Heart left ventricle (tissue), 16 donors: ENCODE data around the gene B4GALT5. TPM values are rescaled to one million over a fixed set of nuclear protein-coding genes. Genes with fewer than 3 reads are reported as not detected.

Experiments used
- ATAC-seq, 4 donors: fragments of 200-7000 bp; cut with Tn5 transposase; one replicate each; pipeline ENCODE4 v1.9.1; 2020 to 2022; ENCODE audit warnings: moderate library complexity in 4 of 4, mild to moderate bottlenecking in 3 of 4, moderate number of reproducible peaks in 1 of 4
- DNase-seq, 5 donors: peaks; one replicate each; pipeline ENCODE4 v3.0.0-alpha.2; 2020
- H3K27ac ChIP-seq, 12 donors: fragments of 200-600 bp; sonication (generic) in 4 of 12; one replicate each; pipeline versions ENCODE4 v1.5.0 to v1.8.0; 2016 to 2022; ENCODE audit warnings: mild to moderate bottlenecking in 2 of 12
- H3K27me3 ChIP-seq, 9 donors: fragments of 200-600 bp; sonication (generic) in 2 of 9; one replicate each; pipeline versions ENCODE4 v1.5.1 to v1.8.0; 2016 to 2022; ENCODE audit warnings: mild to moderate bottlenecking in 3 of 9
- H3K36me3 ChIP-seq, 9 donors: fragments of 200-600 bp; sonication (generic) in 2 of 9; one replicate each; pipeline versions ENCODE4 v1.5.0 to v1.8.0; 2018 to 2022; ENCODE audit warnings: mild to moderate bottlenecking in 2 of 9
- H3K4me1 ChIP-seq, 12 donors: fragments of 200-600 bp; sonication (generic) in 4 of 12; one replicate each; pipeline versions ENCODE4 v1.5.0 to v1.8.0; 2016 to 2022; ENCODE audit warnings: mild to moderate bottlenecking in 3 of 12
- H3K4me3 ChIP-seq, 12 donors: fragments of 200-600 bp; sonication (generic) in 4 of 12; one replicate each; pipeline versions ENCODE4 v1.5.0 to v1.8.0; 2017 to 2022; ENCODE audit warnings: mild to moderate bottlenecking in 9 of 12, moderate library complexity in 4 of 12
- H3K9me3 ChIP-seq, 12 donors: fragments of 200-600 bp; sonication (generic) in 4 of 12; one replicate each; pipeline versions ENCODE4 v1.5.0 to v1.8.0; 2016 to 2022; ENCODE audit warnings: mild to moderate bottlenecking in 1 of 12
- CTCF ChIP-seq, 12 donors: fragments of 200-600 bp; sonication (generic) in 4 of 12; IDR thresholded peaks; one replicate each; pipeline versions ENCODE4 v1.5.0 to v1.8.0; 2018 to 2022; ENCODE audit warnings: antibody characterized with exemption in 12 of 12, mild to moderate bottlenecking in 5 of 12
- POLR2A ChIP-seq, 2 donors: fragments of 450-650 bp; IDR thresholded peaks; one replicate each; pipeline ENCODE4 v1.6.1; 2017; ENCODE audit warnings: antibody characterized with exemption in 2 of 2, mild to moderate bottlenecking in 2 of 2, moderate library complexity in 2 of 2
- WGBS, 4 donors: extraction: QIAGEN DNeasy Blood & Tissue Kit in 2 of 4; methylation state at CpG; one replicate each; pipeline versions ENCODE4 v1.1.5 to v1.1.7; 2013 to 2018; 5-methylcytosine and 5-hydroxymethylcytosine counted together
- intact Hi-C, 10 donors: fragments of 100-400 bp; cut with DNase I; formaldehyde crosslinking; loops; one replicate each; pipeline versions ENCODE4 v1.11.1 to v1.14.2; 2022
- polyA plus RNA-seq, 2 donors: library from polyadenylated mRNA; stranded (reverse); fragments of 200-250 nt; gene quantifications; one replicate each; pipeline ENCODE4 v1.2.3, GENCODE V29; 2013
- total RNA-seq, 9 donors: library from RNA; depleted of rRNA in 2 of 9; stranded (reverse); fragments of >200 nt in 2 of 9; fragmentation: NEBNext Ultra II Directional in 3 of 9; extraction: Animal tissue kit (Norgen Biotek cat#: 25700) in 3 of 9; gene quantifications; one replicate each; pipeline versions ENCODE4 v1.1.0 to v1.2.4, GENCODE V29; 2016 to 2023
- donor health status: ischemic (EF 13 %, LVEDD 7.1; RV severe dilation, severe dysfunction).
- donor health status: healthy with polysubstance abuse.
- donor health status: DM: no; HTN: yes; CAD: no.
- donor health status: DM: no; HTN: no; CAD: no.
- donor health status: ischemic (EF 25% LVEDD 6.9; RV normal size, moderate dysfunction).
- donor health status: ischemic (EF 25% LVEDD 5.7; RV mildly dilated, moderate dysfunction).
- donor health status: healthy.
- donor health status: DM: yes; HTN: yes; CAD: no.
- donor health status: ischemic (EF 35%, LVEDD 5.7; RV mildly dilated, moderate dysfunction).
- donor health status: nonischemic (EF 11% LVEDD 7.7; RV severe dilation, severe dysfunction).
- donor health status: DM: yes; HTN: yes; CAD: no.
- donor health status: PGD.
- donor health status: ischemic (EF 29% LVEDD 5.4; RV normal size, mild dysfunction).
- donor health status: nonischemic (EF 23%, LVEDD 6.1; RV moderate dilation, normal function).

B4GALT5 gene
- total and polyA plus RNA-seq, 11 donors = 7.0 to 60.4 (median 29.3) TPM

DNA sequence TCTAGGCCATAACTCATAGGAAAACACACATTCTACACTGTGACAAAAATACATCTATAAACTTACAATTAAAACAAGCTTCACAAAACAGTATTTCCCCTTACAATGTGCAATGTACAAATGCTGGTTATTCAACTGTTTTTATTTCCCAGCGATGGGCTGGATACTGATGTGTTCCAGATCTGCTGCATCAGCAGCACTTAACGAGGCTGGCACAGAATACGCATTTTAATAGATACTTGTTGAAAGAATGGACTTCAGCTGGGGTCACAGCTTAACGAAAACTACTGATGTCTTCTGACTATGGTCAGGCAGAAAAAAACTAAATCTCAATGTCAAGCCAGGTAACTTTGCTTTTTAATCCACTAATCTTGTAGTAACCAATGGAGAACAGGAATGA, 70.9 kb downstream of the B4GALT5 start:
- intact Hi-C loops = no loop called here
- peak overlapping the region in 1 of 12 donors; percentile 28 for H3K27ac ChIP-seq
- H3K4me1 ChIP-seq = no peaks in the 10 kb centered on the region
- H3K36me3 ChIP-seq = peaks cover 4 to 100% (median 96%) of the 10 kb centered on the region in 9 donors
- DNase-seq (no peak), ATAC-seq (no peak)
- no peaks in the 10 kb centered on the region for H3K9me3 ChIP-seq
- 77 to 96% (median 88%) methylated on average over 4 of the region's 4 CpGs for WGBS, 4 donors
- TF ChIP-seq POLR2A (IDR thresholded peaks at IDR 0.05) (no peak), CTCF (IDR thresholded peaks at IDR 0.05) (no peak)
- H3K4me3 ChIP-seq = no peak overlapping the region
- H3K27me3 ChIP-seq = no peaks in the 10 kb centered on the region

DNA sequence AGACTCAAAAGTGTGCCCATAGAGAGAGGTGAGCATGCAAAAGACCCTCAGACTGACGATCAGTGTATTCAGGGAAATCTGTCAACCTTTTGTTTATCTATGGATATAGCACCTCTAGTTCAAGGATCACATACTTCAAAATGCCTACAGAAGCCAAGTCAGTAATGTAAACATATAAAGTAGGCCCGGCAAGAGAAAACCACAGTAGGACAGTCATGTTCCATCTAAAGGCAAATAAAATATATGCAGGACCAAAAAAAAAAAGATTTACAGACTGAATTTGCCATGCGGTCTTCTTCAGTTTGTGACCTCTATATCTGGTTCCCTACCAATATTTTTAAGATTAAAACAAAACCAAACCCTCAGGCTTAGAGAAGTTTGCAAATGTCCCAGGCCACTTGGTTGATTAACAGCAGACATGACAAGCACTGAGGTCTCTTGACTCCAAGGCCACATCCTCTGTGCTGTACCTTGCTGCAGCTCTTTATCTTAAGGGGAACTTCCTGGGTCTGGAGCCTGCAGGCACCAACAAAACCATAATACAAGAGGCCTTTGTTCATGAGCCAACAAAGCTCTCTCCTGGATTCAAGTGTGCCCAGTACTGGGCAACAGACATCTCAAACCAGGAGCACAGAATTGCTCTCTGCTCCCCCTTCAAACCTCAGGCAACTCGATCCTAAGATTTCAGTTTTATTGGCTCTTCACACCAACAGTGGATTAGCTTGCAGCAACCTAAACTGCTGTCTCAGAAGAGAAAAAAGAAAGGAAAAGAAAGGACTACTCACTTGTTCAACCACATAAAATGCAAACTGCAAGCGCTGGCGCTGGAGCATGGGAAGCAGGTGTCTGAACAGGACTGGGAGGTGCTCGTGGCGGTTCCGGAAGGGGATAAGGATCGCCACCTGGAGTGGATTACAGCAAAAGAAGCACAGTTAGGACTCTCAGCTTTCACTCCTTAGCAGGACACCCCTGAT, 71.7 kb downstream of the B4GALT5 start:
- H3K27ac ChIP-seq = peak overlapping the region in 1 of 12 donors; percentile 28
- H3K9me3 ChIP-seq = no peaks in the 10 kb centered on the region
- peaks cover 0 to 8% (median 0%) of the 10 kb centered on the region in 12 donors for H3K4me1 ChIP-seq
- DNase-seq (no peak), ATAC-seq (no peak)
- intact Hi-C loops = no loop called here
- no peaks in the 10 kb centered on the region for H3K27me3 ChIP-seq
- WGBS, 4 donors = 89 to 92% (median 91%) methylated on average over 10 of the region's 10 CpGs
- H3K4me3 ChIP-seq = no peak overlapping the region
- TF ChIP-seq CTCF (IDR thresholded peaks at IDR 0.05) (no peak), POLR2A (IDR thresholded peaks at IDR 0.05) (no peak)
- H3K36me3 ChIP-seq = peaks cover 4 to 100% (median 92%) of the 10 kb centered on the region in 9 donors

DNA sequence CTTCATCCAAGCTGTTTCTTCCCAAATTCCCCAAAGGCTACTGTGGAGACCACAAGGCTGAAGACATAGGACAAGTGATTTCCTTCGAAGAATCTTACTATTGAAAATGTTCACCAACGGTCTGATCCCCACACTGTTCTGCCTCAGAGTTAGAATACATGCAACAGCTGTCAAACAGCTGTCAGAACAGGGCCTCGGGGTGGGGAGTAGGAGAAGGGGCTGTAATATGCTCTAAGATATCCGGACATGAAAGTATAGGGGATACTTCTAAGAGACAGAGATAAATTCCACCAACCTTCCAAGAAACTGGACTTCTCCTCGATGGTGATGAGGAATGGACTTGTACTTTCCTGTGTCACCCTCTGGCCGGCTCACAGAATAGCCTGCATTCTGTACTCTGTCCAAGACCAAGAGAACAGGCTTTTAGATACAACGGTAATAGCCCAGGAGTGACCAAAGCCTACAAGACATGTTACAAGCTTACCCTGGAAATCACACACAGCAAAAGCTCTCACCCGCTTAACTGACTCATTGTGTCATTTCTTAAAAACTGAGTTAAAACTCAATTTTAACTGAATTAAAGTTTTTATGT, 76.5 kb downstream of the B4GALT5 start:
- no peak overlapping the region for H3K4me3 ChIP-seq
- no peak for TF ChIP-seq CTCF (IDR thresholded peaks at IDR 0.05)
- TF ChIP-seq POLR2A (IDR thresholded peaks at IDR 0.05) = no peak
- intact Hi-C loops = loop anchor here in 2 of 10 donors (5.0 kb wide), 1 partner anchor 75 kb away; the partner anchor contains the start of gene B4GALT5 (in 2 of the 2)
- H3K36me3 ChIP-seq = peaks cover 0 to 94% (median 77%) of the 10 kb centered on the region in 9 donors
- no peaks in the 10 kb centered on the region for H3K27me3 ChIP-seq
- no peaks in the 10 kb centered on the region for H3K9me3 ChIP-seq
- WGBS, 4 donors = 58 to 76% (median 62%) methylated on average over 8 of the region's 8 CpGs
- ATAC-seq (peak; percentile 32 to 61 (median 46)), DNase-seq (no peak)
- H3K4me1 ChIP-seq = peaks cover 0 to 27% (median 4%) of the 10 kb centered on the region in 12 donors
- peak overlapping the region in 6 of 12 donors; percentile 20 to 71 (median 46) for H3K27ac ChIP-seq

- DNase-seq (peak; percentile 58 to 87 (median 78)), ATAC-seq (peak; percentile 81 to 90 (median 88))
- WGBS, 4 donors = 50 to 68% (median 57%) methylated on average over 3 to 5 of the region's 5 CpGs
- intact Hi-C loops = loop anchor here in 2 of 10 donors (5.0 kb wide), 1 partner anchor 76 kb away; the partner anchor contains the start of gene B4GALT5 (in 2 of the 2)
- peaks cover 0 to 87% (median 70%) of the 10 kb centered on the region in 9 donors for H3K36me3 ChIP-seq
- H3K9me3 ChIP-seq = no peaks in the 10 kb centered on the region
- no peak overlapping the region for H3K4me3 ChIP-seq
- no peaks in the 10 kb centered on the region for H3K27me3 ChIP-seq
- TF ChIP-seq POLR2A (IDR thresholded peaks at IDR 0.05) (no peak), CTCF (IDR thresholded peaks at IDR 0.05) (peak in 2 of 12 donors; percentile 8 to 22)
- H3K27ac ChIP-seq = peak overlapping the region in 7 of 12 donors; percentile 10 to 71 (median 54)
- peaks cover 0 to 32% (median 4%) of the 10 kb centered on the region in 12 donors for H3K4me1 ChIP-seq
These were observed 77.2 kb downstream of the B4GALT5 start for GRCh38 chr20:49636447-49636846.
